HG03196 (cell line): ENCODE results near the gene KRTAP1-3.
"Not testable (repeated sequence)": the region's sequence is repeated elsewhere in the genome, so short reads cannot be mapped to it uniquely, and the experiment has no call there.

Experiments used
- ATAC-seq: cut with Tn5 transposase; IDR thresholded peaks from one replicate; pipeline ENCODE4 v1.9.1; 2021; ENCODE audit not compliant: unreplicated experiment

The KRTAP1-3 gene

GRCh38 chr17:41034346-41034935 lies at the start of gene KRTAP1-3:
KRTAP1-3 (minus strand) TSS chr17:41034874; CDS start chr17:41034821, 53 bp downstream.
- ATAC-seq, result not testable (repeated sequence)

- ATAC-seq, result not testable (repeated sequence)
Observed at GRCh38 chr17:41084100-41084856, 49.6 kb upstream of the KRTAP1-3 start, which contains the start of gene KRTAP4-7. KRTAP4-7 (plus strand) TSS chr17:41084150; CDS start chr17:41084207, 57 bp downstream.

- not testable (repeated sequence) for ATAC-seq
Observed at GRCh38 chr17:41083427-41083826, 48.8 kb upstream of the KRTAP1-3 start.

GRCh38 chr17:41082626-41083025 lies 48.0 kb upstream of the KRTAP1-3 start:
- ATAC-seq, result no peak

GRCh38 chr17:41076788-41077187 lies 42.1 kb upstream of the KRTAP1-3 start:
- ATAC-seq, result no peak

GRCh38 chr17:41073676-41074075 lies 39.0 kb upstream of the KRTAP1-3 start:
- no peak for ATAC-seq

GRCh38 chr17:41071606-41072360 lies 37.1 kb upstream of the KRTAP1-3 start:
- ATAC-seq, result no peak

GRCh38 chr17:41069031-41069430 lies 34.4 kb upstream of the KRTAP1-3 start:
- ATAC-seq, result no peak

- no peak for ATAC-seq
Observed at GRCh38 chr17:41067281-41067680, 32.6 kb upstream of the KRTAP1-3 start.

GRCh38 chr17:41065829-41066624 lies 31.4 kb upstream of the KRTAP1-3 start, which contains the start of gene KRTAP2-4:
KRTAP2-4 (minus strand) TSS chr17:41065879; CDS start chr17:41065845, 34 bp downstream.
- no peak for ATAC-seq

GRCh38 chr17:41065016-41065689 lies 30.5 kb upstream of the KRTAP1-3 start:
- not testable (repeated sequence) for ATAC-seq

- no peak for ATAC-seq
Observed at GRCh38 chr17:41064301-41064700, 29.6 kb upstream of the KRTAP1-3 start.

GRCh38 chr17:41063449-41063848 lies 28.8 kb upstream of the KRTAP1-3 start:
- no peak for ATAC-seq

GRCh38 chr17:41061964-41062363 lies 27.3 kb upstream of the KRTAP1-3 start:
- no peak for ATAC-seq

- no peak for ATAC-seq
Observed at GRCh38 chr17:41060052-41060604, 25.5 kb upstream of the KRTAP1-3 start, which contains the start of gene KRTAP2-3. KRTAP2-3 (minus strand) TSS chr17:41060114; CDS start chr17:41060050, 64 bp downstream.

GRCh38 chr17:41059276-41060051 lies 24.8 kb upstream of the KRTAP1-3 start:
- not testable (repeated sequence) for ATAC-seq

- no peak for ATAC-seq
Observed at GRCh38 chr17:41058741-41059140, 24.1 kb upstream of the KRTAP1-3 start.

- ATAC-seq, result no peak
Observed at GRCh38 chr17:41057547-41057946, 22.9 kb upstream of the KRTAP1-3 start.

- not testable (repeated sequence) for ATAC-seq
Observed at GRCh38 chr17:41055130-41055529, 20.5 kb upstream of the KRTAP1-3 start, which contains the start of gene KRTAP2-2. KRTAP2-2 (minus strand) TSS chr17:41055230; CDS start chr17:41055211, 19 bp downstream.
